ENCODE data around the gene UHMK1.

GRCh38 chr1:162485236-162485635 lies 12.4 kb upstream of the UHMK1 start:
- TF ChIP-seq EZH2 (IDR thresholded peaks at IDR 0.05; ENCODE audit: low read length, missing control alignments): no peak
- TF ChIP-seq, protein P1, sequence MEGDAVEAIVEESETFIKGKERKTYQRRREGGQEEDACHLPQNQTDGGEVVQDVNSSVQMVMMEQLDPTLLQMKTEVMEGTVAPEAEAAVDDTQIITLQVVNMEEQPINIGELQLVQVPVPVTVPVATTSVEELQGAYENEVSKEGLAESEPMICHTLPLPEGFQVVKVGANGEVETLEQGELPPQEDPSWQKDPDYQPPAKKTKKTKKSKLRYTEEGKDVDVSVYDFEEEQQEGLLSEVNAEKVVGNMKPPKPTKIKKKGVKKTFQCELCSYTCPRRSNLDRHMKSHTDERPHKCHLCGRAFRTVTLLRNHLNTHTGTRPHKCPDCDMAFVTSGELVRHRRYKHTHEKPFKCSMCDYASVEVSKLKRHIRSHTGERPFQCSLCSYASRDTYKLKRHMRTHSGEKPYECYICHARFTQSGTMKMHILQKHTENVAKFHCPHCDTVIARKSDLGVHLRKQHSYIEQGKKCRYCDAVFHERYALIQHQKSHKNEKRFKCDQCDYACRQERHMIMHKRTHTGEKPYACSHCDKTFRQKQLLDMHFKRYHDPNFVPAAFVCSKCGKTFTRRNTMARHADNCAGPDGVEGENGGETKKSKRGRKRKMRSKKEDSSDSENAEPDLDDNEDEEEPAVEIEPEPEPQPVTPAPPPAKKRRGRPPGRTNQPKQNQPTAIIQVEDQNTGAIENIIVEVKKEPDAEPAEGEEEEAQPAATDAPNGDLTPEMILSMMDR (conservative IDR thresholded peaks at IDR 0.05 in 1 of 2, IDR thresholded peaks at IDR 0.05 in 1 of 2; ENCODE audit: low read depth in 1 of 2, low read length in 2 of 2): no peak

Measured in fibroblast of lung (primary cell).